Activated T-cell treated with anti-CD3 and anti-CD28 coated beads for 24 hours (primary cell): ENCODE results near the gene PTPRD.
"Not testable (repeated sequence)": the region's sequence is repeated elsewhere in the genome, so short reads cannot be mapped to it uniquely, and the experiment has no call there.

Experiments used
- DNase-seq: peaks from one replicate; pipeline ENCODE4 v3.0.0-alpha.2; 2020; ENCODE audit warnings: low read depth

PTPRD gene

DNA sequence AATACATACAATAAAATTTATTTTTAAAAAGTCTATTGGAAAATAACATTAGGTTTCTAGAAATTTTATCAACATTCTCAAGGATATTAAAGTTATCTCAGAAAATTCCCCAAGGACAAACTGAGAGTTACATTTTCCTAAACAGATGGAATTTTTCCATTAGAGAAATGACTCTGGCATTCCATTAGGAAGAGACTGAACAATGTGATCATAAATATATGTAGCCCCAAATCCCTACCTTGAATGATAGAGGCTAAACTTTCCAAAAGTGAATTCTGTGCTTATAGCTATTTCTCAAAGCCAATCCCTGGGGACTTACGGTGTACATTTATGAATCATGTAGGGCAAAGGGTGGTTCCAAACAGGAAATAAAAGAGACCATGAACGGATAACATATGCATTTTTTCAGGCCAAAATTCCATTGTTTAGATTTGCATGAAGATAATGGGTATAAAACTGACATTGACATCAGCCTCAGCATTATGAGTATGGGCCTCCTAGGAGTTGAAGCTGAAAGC, 1632.2 kb downstream of the PTPRD start:
- DNase-seq, result no peak

DNA sequence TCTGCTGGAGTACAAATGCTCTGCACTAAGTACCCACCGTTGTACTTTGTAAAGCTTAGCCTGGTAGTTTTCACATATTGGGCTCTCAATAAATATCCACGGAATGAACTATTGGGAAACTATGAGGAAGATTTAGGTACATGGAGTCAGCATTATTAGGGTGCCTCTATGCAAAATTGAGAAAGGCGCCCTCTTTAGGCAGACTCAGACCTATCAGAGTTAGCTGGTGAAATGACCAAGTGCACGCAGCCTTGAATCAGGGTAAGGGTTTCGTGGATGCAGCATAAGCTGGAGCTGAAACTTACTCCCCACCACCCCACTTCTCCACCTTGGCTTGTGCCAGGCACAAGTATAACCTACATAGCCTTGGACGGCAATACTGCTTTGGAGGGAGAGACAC, 1634.5 kb downstream of the PTPRD start:
- DNase-seq, result no peak

DNA sequence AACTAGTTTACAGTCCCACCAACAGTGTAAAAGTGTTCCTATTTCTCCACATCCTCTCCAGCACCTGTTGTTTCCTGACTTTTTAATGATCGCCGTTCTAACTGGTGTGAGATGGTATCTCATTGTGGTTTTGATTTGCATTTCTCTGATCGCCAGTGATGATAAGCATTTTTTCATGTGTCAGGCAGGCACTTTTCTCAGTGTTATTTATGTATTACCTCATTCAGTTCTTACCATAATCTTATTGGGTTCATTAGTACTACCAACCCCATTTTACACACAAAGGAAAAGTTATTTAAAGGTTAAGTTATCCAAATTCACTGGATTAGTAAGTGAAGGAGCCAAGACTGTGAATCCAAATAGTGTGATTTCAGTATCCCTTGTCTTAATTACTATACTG, 1644.5 kb downstream of the PTPRD start:
- not testable (repeated sequence) for DNase-seq

DNA sequence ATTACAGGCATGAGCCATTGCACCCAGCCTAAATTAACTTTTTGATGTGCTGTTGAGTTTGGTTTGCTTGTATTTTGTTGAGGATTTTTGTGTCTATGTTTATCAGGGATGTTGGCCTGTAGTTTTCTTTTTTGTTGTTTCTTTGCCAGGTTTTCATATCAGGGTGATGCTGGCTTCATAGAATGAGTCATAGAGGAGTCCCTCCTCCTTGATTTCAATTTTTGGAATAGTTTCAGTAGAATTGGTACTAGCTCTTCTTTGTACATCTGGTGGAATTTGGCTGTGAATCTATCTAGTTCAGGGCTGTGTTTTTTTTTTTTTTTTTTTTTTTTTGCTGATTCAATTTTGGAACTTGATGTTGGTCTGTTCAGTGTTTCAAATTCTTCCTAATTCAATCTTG, 1648.9 kb downstream of the PTPRD start:
- DNase-seq, result no peak

DNA sequence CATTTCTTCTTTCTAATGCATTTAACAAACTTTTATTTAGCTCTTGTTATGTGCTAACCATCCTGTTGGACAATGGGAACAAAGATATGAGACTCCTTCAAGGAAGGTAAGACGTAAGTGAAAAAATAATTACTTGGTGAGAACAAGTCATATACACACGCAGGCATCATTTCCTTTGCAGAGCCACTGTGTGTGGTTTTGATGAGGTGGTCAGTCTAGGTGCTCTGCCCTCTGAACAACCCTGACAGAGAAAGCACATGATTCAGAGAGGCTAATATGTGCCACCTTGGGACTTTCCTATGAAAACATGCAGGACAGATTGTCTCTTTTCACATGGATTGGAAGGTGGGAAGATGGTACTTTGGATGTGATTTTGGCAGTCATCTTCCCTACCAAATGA, 1650.7 kb downstream of the PTPRD start:
- no peak for DNase-seq

DNA sequence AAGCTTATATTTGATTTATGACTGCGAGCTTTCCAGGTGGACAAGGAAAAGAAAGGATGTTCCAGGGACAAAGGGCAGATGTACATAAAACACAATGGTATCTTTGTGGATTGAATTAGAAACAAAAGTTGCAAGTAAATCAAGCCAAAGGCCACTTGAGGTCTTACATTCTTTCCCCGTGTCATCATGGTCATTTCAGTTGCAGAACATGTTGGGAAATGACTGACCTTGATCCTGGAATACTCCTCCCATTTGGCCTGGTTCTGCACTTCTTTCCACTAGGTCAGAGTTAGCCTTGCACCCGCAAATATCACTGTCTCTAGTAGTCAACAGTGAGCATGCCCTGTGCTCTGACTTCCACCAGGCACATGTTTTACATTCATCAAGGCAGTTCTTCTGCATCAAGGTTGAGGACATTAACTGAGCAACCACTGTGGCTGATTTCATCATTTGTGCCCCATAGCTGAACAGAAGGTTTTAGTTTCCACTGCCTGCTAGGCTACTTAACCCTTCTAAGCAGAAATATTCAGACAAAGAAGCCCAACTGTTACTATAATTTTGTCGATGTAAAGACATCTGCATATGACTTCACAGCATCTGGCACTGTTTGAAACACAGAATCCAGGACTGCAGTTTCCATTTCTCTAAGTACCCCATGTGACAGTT, 1651.5 kb downstream of the PTPRD start:
- DNase-seq, result no peak

DNA sequence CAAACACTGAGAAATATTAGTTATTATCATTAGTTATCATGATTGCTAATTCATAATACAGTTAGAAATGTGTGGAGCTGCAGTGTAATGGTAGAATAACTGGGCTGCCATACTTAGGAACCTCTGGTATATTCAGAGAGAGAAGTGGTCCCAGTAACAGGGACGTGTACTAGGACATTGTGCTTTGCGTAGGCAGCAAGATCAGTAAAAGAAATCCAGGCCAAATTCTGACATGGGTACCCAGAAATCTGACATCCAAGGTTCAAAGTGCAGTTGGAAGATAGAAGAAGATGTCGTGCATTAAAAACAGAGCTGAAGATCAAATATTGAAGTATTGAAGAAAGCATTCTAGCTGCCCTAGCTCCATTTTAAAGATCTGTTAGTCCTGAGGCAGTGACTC, 1652.5 kb downstream of the PTPRD start:
- no peak for DNase-seq

DNA sequence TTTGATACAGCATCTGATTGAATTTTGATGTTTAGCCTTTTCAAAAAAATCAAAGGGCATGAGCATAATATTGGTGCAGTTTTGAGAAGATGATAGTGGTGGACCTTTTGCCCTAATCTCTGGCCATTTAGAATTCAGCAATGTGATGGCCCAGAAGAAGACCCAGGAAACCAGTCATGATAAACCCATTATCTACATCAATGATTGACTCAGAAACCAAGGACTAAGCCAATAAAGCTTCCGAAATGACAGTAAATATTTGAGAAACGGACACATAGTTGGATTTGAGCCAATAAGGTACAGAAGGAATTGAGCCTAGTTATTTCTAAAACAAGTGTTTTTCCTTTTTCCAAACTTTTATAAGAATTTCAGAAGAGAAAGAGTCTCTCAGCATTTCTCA, 1654.4 kb downstream of the PTPRD start:
- no peak for DNase-seq

DNA sequence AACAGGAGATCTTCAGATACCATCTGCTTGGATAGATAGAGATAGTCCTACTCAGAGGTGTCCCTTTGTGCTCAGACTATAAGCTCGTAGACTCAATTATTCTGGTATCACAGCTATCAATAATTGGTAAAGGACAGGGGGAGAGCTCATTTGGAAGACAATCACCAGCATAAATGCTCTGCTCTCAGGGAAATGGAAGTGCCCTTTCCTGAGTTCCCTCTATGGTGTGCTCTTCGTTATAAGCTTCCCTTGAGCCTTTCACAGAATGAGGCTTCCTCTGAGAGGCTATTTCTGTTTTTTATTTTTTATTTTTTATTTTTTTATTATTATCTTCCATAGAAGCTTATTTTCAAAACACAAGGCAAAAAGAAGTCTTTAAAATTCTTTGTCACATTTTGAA, 1657.5 kb downstream of the PTPRD start:
- no peak for DNase-seq

DNA sequence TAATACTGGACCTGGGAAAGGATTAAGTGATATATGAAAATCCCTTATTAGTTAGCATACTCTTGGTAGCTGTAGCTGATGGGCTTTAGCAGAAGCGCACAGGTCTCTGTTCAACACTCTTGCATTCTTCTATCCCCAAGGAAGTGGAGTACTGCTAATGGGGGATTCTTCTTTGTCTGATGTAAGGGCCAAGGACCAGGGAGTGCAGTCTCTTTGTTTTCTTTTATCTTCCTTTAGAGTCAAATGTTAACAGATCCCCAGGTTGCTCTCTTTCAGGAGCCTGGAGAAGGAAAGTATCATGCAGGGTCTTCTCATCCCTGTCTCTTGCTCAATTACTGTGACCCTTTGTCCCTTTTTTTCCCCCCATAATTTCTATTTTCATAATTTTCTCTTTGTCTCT, 1666.3 kb downstream of the PTPRD start:
- DNase-seq, result no peak

DNA sequence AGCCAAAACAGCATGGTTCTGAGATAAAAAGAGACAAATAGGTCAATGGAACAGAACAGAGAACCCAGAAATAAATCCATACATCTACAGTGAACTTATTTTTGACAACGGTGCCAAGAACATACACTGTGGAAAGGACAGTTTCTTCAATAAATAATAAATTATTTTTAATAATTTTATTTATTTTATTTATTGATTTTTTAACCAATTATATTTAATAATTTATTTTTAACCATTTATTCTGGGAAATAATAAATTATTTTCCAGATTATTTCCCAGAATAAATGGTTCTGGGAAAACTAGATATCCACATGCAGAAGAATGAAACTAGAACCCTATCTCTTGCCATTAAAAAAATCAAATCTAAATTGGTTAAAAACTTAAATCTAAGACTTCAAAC, 1669.4 kb downstream of the PTPRD start:
- no peak for DNase-seq

DNA sequence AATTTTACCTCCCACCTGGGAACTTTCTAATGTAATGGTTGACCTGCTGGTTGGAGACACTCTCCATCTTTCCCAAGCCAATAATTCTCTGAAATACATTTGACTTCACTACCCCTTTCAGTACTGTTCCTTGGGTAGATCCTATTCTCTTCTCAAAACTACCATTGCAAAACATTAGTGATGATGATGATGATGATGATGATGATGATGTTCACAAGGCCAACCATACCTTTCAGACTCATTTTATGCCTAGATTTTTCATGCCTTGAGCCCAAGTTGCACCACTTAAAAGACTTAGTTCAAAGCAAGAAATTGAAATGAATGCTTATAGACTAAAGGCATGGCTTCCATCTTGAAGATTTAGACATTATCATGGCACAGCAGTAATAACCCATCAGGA, 1672.2 kb downstream of the PTPRD start:
- no peak for DNase-seq

DNA sequence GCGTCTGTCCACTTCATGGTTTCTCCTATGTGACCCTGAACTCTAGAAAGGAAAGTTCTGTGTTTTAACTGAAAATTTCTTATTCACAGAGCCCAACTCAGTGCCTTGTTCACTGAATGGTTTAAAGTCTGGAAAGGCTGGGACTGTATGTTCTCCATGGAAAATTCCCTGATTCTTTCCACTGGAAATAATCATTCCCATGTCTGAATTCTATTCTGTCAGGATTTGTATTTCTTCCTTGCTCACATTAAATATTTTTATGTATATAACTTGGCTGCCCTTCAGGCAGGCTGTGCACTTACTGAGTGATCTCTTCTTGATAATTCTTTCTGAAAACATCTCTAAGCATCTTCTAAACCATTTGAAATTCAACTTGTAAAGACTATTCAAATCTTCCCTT, 1686.3 kb downstream of the PTPRD start:
- no peak for DNase-seq

DNA sequence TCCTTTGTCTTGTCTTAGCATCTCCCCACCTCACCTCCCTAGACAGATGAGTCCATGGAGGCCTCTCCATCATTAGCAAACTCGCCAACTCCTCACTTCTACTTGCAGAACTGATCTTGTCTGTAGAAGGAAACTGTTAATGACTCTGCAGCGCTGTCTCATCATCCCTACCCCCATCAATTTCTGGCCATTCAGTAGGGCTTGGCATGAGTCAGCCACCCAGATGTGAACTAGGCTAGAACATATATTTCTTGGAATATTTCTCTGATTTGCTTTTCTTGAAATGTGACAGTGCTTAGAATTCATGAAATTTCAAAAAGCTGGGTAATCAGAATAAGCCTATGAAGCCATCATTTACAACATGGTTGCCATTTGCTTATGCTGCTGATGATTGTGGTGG, 1688.2 kb downstream of the PTPRD start:
- DNase-seq, result no peak

DNA sequence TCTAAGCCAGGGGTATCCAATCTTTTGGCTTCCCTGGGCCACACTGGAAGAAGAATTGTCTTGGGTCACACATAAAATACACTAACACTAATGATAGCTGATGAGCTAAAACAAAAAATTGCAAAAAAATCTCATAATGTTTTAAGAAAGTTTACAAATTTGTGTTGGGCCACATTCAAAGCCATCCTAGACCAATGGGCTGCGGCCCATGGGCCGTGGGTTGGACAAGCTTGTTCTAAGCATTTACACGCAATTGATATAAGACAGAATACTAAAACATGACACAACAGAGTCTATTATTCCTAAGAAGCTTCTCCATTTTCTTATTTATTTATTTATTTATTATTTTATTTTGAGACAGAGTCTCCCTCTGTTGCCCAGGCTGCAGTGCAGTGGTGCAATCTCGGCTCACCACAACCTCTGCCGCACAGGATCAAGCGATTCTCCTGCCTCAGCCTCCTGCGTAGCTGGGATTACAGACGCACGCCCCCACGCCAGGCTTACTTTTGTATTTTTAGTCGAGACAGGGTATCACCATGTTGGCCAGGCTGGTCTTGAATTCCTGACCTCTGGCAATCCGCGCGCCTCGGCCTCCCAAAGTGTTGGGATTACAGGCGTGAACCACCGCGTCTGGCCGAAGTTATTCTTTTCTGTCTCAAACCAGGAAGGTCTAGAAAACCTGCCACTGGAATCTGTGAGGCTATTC, 1692.2 kb downstream of the PTPRD start:
- DNase-seq, result not testable (repeated sequence)

DNA sequence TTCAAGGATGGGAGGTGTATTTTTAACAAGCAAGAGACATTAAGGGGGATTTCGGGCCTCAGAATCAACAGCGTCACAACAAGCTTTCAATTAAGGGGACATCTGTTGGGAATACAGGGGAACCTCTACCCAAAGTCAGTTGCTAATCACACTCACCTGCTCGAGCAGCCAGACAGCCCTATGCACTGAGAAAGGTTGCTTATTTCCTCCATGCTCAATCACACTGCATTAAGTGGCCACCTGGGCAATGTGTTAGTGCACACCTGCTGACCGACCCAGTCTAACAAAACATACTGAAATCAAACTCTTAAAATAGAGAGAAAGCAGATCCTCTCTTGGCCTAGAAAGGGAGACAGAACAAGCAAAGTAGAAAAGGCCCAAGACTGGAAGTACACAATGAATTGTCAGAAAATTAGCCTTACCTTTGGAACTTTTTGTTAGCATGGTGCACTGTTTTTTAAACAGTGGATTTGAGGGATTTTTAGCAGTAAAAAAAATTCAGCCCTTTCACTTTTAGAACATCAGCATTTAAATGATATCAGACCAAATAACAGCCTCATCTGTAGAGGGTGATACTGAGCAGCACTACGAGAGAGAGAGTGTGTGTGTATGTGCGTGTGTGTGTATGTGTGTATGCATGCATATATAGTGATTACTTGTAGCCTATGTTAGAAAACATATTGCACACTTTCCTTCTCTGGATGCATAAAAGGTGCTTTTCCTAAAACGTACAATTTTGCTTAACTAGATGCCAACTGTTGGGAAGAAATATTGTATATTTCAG, 1694.7 kb downstream of the PTPRD start:
- no peak for DNase-seq

DNA sequence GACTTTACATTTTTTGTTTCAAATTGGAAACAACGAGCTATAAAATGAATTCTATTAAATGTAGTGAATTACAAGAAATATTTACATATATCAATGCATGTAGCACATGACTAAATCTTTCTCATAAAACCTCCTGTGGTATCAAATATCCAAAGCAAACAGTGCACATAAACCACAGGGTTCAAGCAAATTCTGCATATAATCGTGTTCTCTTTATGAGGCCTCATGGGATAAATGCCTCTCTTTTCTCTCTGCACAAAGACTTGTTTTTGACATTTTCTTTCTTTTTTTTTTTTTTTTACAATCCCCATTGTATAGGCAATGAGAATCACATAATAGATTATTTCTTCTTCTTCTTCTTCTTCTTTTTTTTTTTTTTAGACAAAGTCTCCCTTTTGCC, 1696.0 kb downstream of the PTPRD start:
- DNase-seq, result no peak

DNA sequence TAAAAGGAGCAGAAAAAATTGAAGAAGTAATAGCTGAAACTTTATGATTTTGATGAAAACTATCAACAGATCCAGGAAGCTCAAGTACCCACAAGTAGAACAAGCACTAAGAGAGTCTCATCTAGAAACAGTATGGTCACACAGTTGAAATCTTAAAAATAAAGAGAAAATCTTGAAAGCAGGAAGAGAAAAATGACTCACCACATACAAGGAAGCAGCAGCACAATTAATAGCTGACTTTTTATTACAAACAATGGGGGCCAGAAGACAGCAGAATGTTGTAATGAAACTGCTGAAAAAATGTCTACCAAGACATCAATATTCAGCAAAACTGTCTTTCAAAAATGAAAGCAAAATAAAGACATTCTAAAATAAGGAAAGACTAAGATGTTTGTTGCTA, 1704.9 kb downstream of the PTPRD start:
- no peak for DNase-seq

DNA sequence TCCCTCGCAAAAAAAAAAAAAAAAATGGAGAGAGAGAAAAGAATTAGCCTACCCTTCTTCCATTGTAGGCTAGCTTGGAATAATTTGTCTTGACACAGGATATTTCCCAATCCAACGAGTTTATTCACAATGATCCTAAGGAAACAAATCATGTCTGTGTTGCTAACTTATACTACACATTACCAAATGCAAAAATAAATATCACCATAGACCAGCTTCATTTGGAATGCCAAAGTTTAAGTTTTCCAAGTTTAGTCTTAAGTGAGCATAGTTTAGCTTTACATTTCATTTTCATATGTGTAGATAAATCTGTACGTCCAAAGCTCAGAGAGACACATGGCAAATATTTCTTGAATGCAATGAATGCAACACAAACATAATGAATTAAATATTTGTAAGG, 1707.1 kb downstream of the PTPRD start:
- DNase-seq, result no peak

DNA sequence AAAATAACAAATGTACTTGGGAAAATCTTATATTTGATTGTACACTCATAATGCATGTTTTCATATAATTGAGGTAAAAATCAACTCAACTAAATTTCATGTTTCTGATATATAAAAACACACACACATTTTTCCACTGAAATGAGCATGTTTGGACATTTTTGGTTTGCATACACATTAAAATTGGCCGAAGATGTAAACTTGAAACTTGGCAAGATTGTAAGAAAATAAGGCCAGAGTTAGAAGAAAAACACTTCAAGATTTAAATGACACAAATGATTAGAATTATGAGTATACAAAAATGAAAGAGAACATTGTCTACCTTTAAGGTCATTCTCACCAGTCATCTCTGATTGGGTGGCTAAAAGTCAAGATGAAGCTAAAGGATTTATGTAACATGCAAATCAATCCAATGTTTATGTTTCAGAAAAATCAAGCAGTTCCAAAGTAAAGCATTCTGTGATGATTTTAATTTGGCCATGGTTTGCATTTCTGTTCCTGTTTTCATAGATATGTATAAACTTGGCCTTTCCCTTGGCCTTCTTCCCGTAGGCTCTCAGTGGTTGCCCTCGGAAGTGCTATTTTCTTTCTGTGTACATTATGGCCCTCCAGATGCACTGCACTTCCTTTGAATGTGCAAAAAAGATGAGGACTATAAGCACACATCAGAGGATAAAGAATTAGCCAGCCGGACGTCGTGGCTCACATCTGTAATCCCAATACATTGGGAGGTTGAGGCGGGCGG, 1707.9 kb downstream of the PTPRD start:
- no peak for DNase-seq

DNA sequence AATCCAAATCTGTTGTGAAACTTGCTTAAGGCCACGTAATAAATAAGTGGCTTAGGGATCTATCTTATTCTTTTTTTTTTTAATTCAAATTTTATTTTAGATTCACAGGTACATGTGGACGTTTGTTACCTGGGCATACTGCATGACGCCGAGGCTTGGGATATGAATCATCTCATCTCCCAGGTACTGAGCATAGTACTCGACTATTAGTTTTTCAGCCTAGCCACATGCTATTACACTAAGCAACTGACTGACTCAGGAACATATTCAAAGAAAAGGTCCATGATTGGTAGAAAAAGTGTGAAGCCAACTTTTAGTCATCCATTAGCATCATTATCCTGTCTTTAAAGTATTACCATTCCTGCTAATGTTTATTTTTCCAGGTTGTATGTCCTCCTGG, 1709.7 kb downstream of the PTPRD start:
- no peak for DNase-seq

DNA sequence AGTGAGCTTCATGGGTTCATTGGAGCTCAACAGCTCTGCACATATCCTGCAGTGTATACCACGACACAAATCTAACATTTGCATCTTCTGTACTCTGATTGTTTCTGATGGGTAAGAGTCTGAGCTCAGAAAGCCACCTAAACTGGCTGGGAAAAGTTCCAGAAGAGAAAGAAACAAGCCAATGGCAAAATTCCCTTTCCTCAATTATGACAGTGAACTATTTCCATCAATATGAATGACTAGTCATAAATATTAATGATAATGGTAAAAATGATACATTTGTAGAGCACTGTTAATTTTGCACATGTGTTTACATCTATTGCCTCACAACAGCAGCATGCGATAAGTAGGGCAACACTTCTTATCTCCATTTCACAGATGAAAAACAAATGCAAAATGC, 1711.7 kb downstream of the PTPRD start:
- no peak for DNase-seq
